Hepatocyte (in vitro differentiated cells): ENCODE results near the gene SLC6A17.

Source experiments
- EZH2phosphoT487 ChIP-seq: fragments of 200-600 bp; sonication (generic); IDR thresholded peaks from one replicate; pipeline ENCODE4 v1.6.1; 2018; ENCODE audit warnings: antibody characterized with exemption, mild to moderate bottlenecking, low read depth, moderate library complexity; ENCODE audit not compliant: unreplicated experiment, severe bottlenecking
- TF ChIP-seq, protein P1 (sequence below): fragments of 200-600 bp; sonication (generic); IDR thresholded peaks from 2 replicates; pipeline ENCODE4 v1.5.1; 2016; ENCODE audit warnings: antibody characterized with exemption, mild to moderate bottlenecking; ENCODE audit not compliant: poor library complexity

GRCh38 chr1:110135666-110136065 lies 14.6 kb upstream of the SLC6A17 start:
- no peak for TF ChIP-seq EZH2phosphoT487
- TF ChIP-seq, protein P1, sequence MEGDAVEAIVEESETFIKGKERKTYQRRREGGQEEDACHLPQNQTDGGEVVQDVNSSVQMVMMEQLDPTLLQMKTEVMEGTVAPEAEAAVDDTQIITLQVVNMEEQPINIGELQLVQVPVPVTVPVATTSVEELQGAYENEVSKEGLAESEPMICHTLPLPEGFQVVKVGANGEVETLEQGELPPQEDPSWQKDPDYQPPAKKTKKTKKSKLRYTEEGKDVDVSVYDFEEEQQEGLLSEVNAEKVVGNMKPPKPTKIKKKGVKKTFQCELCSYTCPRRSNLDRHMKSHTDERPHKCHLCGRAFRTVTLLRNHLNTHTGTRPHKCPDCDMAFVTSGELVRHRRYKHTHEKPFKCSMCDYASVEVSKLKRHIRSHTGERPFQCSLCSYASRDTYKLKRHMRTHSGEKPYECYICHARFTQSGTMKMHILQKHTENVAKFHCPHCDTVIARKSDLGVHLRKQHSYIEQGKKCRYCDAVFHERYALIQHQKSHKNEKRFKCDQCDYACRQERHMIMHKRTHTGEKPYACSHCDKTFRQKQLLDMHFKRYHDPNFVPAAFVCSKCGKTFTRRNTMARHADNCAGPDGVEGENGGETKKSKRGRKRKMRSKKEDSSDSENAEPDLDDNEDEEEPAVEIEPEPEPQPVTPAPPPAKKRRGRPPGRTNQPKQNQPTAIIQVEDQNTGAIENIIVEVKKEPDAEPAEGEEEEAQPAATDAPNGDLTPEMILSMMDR, result no peak
